ENCODE results near the gene EXOC3. TPM values are rescaled to one million over a fixed set of nuclear protein-coding genes. Genes with fewer than 3 reads are reported as not detected.

EXOC3 gene
- total and polyA plus RNA-seq, 4 donors = 34.8 to 61.0 (median 51.9) TPM

GRCh38 chr5:425714-426113 is 17.3 kb upstream of the EXOC3 start:
- H3K27me3 ChIP-seq (ENCODE audit: control insufficient read depth in 3 of 3, insufficient read depth in 3 of 3, low read length in 2 of 3) = no peaks in the 10 kb centered on the region
- DNase-seq (no peak), ATAC-seq (ENCODE audit: insufficient read depth, low FRiP score) (no peak)
- no peaks in the 10 kb centered on the region for H3K9me3 ChIP-seq (ENCODE audit: control insufficient read depth in 4 of 4, insufficient read depth in 3 of 4, low read length in 3 of 4)
- no peak overlapping the region for H3K27ac ChIP-seq (ENCODE audit: low read depth in 1 of 2, low read length in 1 of 2)
- peaks cover 0 to 13% (median 3%) of the 10 kb centered on the region in 5 donors for H3K4me1 ChIP-seq (ENCODE audit: control insufficient read depth in 5 of 5, insufficient read depth in 5 of 5, low read length in 5 of 5)
- WGBS, 2 donors = 37 to 58% methylated on average over 5 of the region's 5 CpGs
- no peak overlapping the region for H3K9ac ChIP-seq (ENCODE audit: insufficient read depth in 1 of 2, low read length in 2 of 2)
- TF ChIP-seq, protein P1, sequence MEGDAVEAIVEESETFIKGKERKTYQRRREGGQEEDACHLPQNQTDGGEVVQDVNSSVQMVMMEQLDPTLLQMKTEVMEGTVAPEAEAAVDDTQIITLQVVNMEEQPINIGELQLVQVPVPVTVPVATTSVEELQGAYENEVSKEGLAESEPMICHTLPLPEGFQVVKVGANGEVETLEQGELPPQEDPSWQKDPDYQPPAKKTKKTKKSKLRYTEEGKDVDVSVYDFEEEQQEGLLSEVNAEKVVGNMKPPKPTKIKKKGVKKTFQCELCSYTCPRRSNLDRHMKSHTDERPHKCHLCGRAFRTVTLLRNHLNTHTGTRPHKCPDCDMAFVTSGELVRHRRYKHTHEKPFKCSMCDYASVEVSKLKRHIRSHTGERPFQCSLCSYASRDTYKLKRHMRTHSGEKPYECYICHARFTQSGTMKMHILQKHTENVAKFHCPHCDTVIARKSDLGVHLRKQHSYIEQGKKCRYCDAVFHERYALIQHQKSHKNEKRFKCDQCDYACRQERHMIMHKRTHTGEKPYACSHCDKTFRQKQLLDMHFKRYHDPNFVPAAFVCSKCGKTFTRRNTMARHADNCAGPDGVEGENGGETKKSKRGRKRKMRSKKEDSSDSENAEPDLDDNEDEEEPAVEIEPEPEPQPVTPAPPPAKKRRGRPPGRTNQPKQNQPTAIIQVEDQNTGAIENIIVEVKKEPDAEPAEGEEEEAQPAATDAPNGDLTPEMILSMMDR (IDR thresholded peaks at IDR 0.05; ENCODE audit: control extremely low read depth, extremely low read depth) = no peak
- peaks cover 0 to 7% (median 0%) of the 10 kb centered on the region in 4 donors for H3K36me3 ChIP-seq (ENCODE audit: control insufficient read depth in 4 of 4, insufficient read depth in 4 of 4, low read length in 4 of 4)
- no peak overlapping the region for H3K4me3 ChIP-seq

- WGBS, 2 donors = 79 to 82% methylated on average over 3 of the region's 3 CpGs
- H3K9me3 ChIP-seq (ENCODE audit: control insufficient read depth in 4 of 4, insufficient read depth in 3 of 4, low read length in 3 of 4) = no peaks in the 10 kb centered on the region
- H3K27ac ChIP-seq (ENCODE audit: low read depth in 1 of 2, low read length in 1 of 2) = no peak overlapping the region
- H3K9ac ChIP-seq (ENCODE audit: insufficient read depth in 1 of 2, low read length in 2 of 2) = no peak overlapping the region
- no peak for DNase-seq
- peaks cover 0 to 6% (median 0%) of the 10 kb centered on the region in 4 donors for H3K36me3 ChIP-seq (ENCODE audit: control insufficient read depth in 4 of 4, insufficient read depth in 4 of 4, low read length in 4 of 4)
- no peak overlapping the region for H3K4me3 ChIP-seq
- H3K27me3 ChIP-seq (ENCODE audit: control insufficient read depth in 3 of 3, insufficient read depth in 3 of 3, low read length in 2 of 3) = no peaks in the 10 kb centered on the region
- TF ChIP-seq, protein P1 (IDR thresholded peaks at IDR 0.05; ENCODE audit: control extremely low read depth, extremely low read depth) = no peak
- ATAC-seq (ENCODE audit: insufficient read depth, low FRiP score) = no peak
- peaks cover 0 to 14% (median 3%) of the 10 kb centered on the region in 5 donors for H3K4me1 ChIP-seq (ENCODE audit: control insufficient read depth in 5 of 5, insufficient read depth in 5 of 5, low read length in 5 of 5)
Measured at GRCh38 chr5:426392-426976, 16.5 kb upstream of the EXOC3 start.

GRCh38 chr5:427415-428087 is 15.4 kb upstream of the EXOC3 start:
- ATAC-seq (ENCODE audit: insufficient read depth, low FRiP score) = no peak
- TF ChIP-seq, protein P1 (IDR thresholded peaks at IDR 0.05; ENCODE audit: control extremely low read depth, extremely low read depth) = no peak
- no peak for DNase-seq
- Histone ChIP-seq H3K9me3 (ENCODE audit: control insufficient read depth in 4 of 4, insufficient read depth in 3 of 4, low read length in 3 of 4) (no peaks in the 10 kb centered on the region), H3K4me1 (ENCODE audit: control insufficient read depth in 5 of 5, insufficient read depth in 5 of 5, low read length in 5 of 5) (peaks cover 0 to 17% (median 3%) of the 10 kb centered on the region in 5 donors), H3K4me3 (no peak overlapping the region), H3K9ac (ENCODE audit: insufficient read depth in 1 of 2, low read length in 2 of 2) (no peak overlapping the region), H3K27me3 (ENCODE audit: control insufficient read depth in 3 of 3, insufficient read depth in 3 of 3, low read length in 2 of 3) (no peaks in the 10 kb centered on the region), H3K27ac (ENCODE audit: low read depth in 1 of 2, low read length in 1 of 2) (no peak overlapping the region), H3K36me3 (ENCODE audit: control insufficient read depth in 4 of 4, insufficient read depth in 4 of 4, low read length in 4 of 4) (peaks cover 0 to 7% (median 0%) of the 10 kb centered on the region in 4 donors)
- 94 to 96% methylated on average over 39 of the region's 39 CpGs for WGBS, 2 donors

Measured in lung (tissue), 12 donors.